Stimulated activated CD4-positive, alpha-beta T cell treated with anti-CD3 and anti-CD28 coated beads, Interleukin-15, amount 100 ng/mL, for 1 hour (primary cell): ENCODE data around the gene ADH4.
"Not testable (repeated sequence)": the region's sequence is repeated elsewhere in the genome, so short reads cannot be mapped to it uniquely, and the experiment has no call there.

Source experiments
- DNase-seq, 2 donors: peaks; one replicate each; pipeline ENCODE4 v3.0.0-alpha.2; 2020; ENCODE audit warnings: low read depth in 1 of 2, low spot score in 1 of 2

ADH4 gene

GRCh38 chr4:99134586-99134985 is 9.5 kb downstream of the ADH4 start:
- DNase-seq, result no peak

- DNase-seq, result no peak
Measured at GRCh38 chr4:99131378-99131777, 12.7 kb downstream of the ADH4 start.

GRCh38 chr4:99126376-99126775 is 17.7 kb downstream of the ADH4 start:
- DNase-seq, result no peak

- DNase-seq, result no peak
Measured at GRCh38 chr4:99121008-99121407, 23.1 kb downstream of the ADH4 start.

- no peak for DNase-seq
Measured at GRCh38 chr4:99120501-99120900, 23.6 kb downstream of the ADH4 start.

- no peak for DNase-seq
Measured at GRCh38 chr4:99117876-99118693, 26.0 kb downstream of the ADH4 start.

- not testable (repeated sequence) for DNase-seq
Measured at GRCh38 chr4:99117122-99117841, 26.8 kb downstream of the ADH4 start.

GRCh38 chr4:99109286-99109685 is 34.8 kb downstream of the ADH4 start:
- not testable (repeated sequence) for DNase-seq

GRCh38 chr4:99104153-99104552 is 39.9 kb downstream of the ADH4 start:
- no peak for DNase-seq

- no peak for DNase-seq
Measured at GRCh38 chr4:99103166-99103565, 40.9 kb downstream of the ADH4 start.

- no peak for DNase-seq
Measured at GRCh38 chr4:99102634-99103033, 41.5 kb downstream of the ADH4 start.

- DNase-seq, result no peak
Measured at GRCh38 chr4:99100876-99101275, 43.2 kb downstream of the ADH4 start.

- DNase-seq, result not testable (repeated sequence)
Measured at GRCh38 chr4:99099814-99100213, 44.3 kb downstream of the ADH4 start.

GRCh38 chr4:99099311-99099710 is 44.8 kb downstream of the ADH4 start:
- DNase-seq, result no peak

- not testable (repeated sequence) for DNase-seq
Measured at GRCh38 chr4:99091841-99092240, 52.3 kb downstream of the ADH4 start.

- no peak for DNase-seq
Measured at GRCh38 chr4:99091216-99091575, 52.9 kb downstream of the ADH4 start.

- DNase-seq, result no peak
Measured at GRCh38 chr4:99090481-99091215, 53.4 kb downstream of the ADH4 start.

GRCh38 chr4:99088481-99089365 is 55.4 kb downstream of the ADH4 start, which contains the start of gene ADH5:
Gene ADH5 (minus strand): TSS chr4:99088788. CDS start chr4:99088700, 88 bp downstream.
- DNase-seq, result peak; percentile 81 to 85

- no peak for DNase-seq
Measured at GRCh38 chr4:99088023-99088449, 56.1 kb downstream of the ADH4 start.

GRCh38 chr4:99084595-99084994 is 59.5 kb downstream of the ADH4 start:
- DNase-seq, result no peak

GRCh38 chr4:99082192-99082591 is 61.9 kb downstream of the ADH4 start:
- DNase-seq, result no peak
